Osteoblast (primary cell): ENCODE measurements around the gene BIN1. TPM values are rescaled to one million over a fixed set of nuclear protein-coding genes. Genes with fewer than 3 reads are reported as not detected.

Experiments used
- DNase-seq: peaks from one replicate; pipeline ENCODE4 v3.0.0; 2011; ENCODE audit warnings: low spot score, mixed read lengths; ENCODE audit not compliant: insufficient read length; ENCODE audit errors: missing footprints
- H2AFZ ChIP-seq: 2 replicates; pipeline ENCODE4 v1.6.0; 2011; ENCODE audit warnings: mild to moderate bottlenecking, low read length
- H3K27ac ChIP-seq: 2 replicates; pipeline ENCODE4 v1.5.1; 2011; ENCODE audit warnings: mild to moderate bottlenecking, low read depth, low read length, moderate library complexity
- H3K27me3 ChIP-seq: 2 replicates; pipeline ENCODE4 v1.6.0; 2012; ENCODE audit warnings: mild to moderate bottlenecking, control low read depth, inconsistent platforms, low read length, moderate library complexity; ENCODE audit not compliant: insufficient read depth
- H3K36me3 ChIP-seq: 2 replicates; pipeline ENCODE4 v1.5.1; 2011; ENCODE audit warnings: mild to moderate bottlenecking, low read length, control low read depth, moderate library complexity; ENCODE audit not compliant: insufficient read depth
- H3K4me1 ChIP-seq: 2 replicates; pipeline ENCODE4 v1.5.1; 2011; ENCODE audit warnings: mild to moderate bottlenecking, low read length, control low read depth, moderate library complexity; ENCODE audit not compliant: insufficient read depth
- H3K4me2 ChIP-seq: 2 replicates; pipeline ENCODE4 v1.6.0; 2011; ENCODE audit warnings: mild to moderate bottlenecking, low read length; ENCODE audit not compliant: insufficient read depth
- H3K4me3 ChIP-seq: fragments of 200-600 bp; sonication (generic); 3 replicates; pipeline ENCODE4 v1.5.1; 2012; ENCODE audit warnings: mild to moderate bottlenecking, low read length, inconsistent platforms; ENCODE audit not compliant: insufficient read depth
- H3K79me2 ChIP-seq: 2 replicates; pipeline ENCODE4 v1.6.0; 2012; ENCODE audit warnings: mild to moderate bottlenecking, low read length, control low read depth, inconsistent platforms; ENCODE audit not compliant: insufficient read depth
- H3K9me3 ChIP-seq: 2 replicates; pipeline ENCODE4 v1.5.1; 2011; ENCODE audit warnings: low read depth, low read length, control low read depth
- H4K20me1 ChIP-seq: 2 replicates; pipeline ENCODE4 v1.6.0; 2012; ENCODE audit warnings: mild to moderate bottlenecking, low read length, control low read depth; ENCODE audit not compliant: insufficient read depth
- CTCF ChIP-seq: IDR thresholded peaks from 2 replicates; pipeline ENCODE4 v1.5.1; 2011; ENCODE audit warnings: mild to moderate bottlenecking, low read depth, low read length, moderate library complexity; ENCODE audit errors: extremely low read depth
- total RNA-seq: library from RNA; depleted of rRNA; stranded (reverse); fragments of >200 nt; gene quantifications from 2 replicates; pipeline ENCODE4 v1.2.3, GENCODE V29; 2012

Gene BIN1
- total RNA-seq, 1 donor: 85.4 TPM

DNA sequence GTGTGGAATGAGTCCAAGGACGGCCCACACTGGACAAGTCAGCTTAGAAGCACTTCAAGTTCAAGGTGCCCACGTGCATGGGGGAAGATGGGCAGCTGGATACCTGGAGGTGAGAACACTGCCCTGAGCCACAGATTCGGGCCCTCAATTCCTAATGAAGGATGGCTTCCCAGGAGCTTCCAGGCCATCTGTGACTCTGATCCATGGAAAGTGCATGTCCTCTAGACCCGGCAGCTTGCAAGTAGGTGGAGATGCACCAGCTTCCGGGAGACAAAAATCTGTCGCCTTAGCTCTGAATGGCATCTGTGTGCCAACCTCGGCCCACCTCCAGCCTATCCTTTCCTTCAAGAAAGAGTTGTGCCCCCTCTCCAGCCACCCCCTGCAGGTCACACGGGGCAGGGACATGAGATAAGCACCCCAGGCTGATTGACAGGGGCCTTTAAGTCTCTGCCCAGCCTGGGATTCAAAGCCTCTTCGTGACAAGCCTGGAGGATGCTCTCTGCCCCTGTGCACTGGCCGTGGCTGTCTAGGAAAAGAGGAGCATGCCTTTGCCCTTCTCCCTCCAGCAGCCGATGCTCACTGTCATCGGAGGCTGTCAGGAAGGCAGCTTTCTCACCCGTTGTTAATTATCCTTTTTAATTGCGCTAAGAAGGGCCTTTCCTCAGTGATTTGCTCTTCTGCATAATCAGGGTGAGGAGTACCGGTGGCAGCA lies 65.5 kb downstream of the BIN1 start:
- Histone ChIP-seq H2AFZ (no peak overlapping the region), H3K4me1 (no peaks in the 10 kb centered on the region), H3K27me3 (no peaks in the 10 kb centered on the region), H3K4me3 (no peak overlapping the region), H3K9me3 (no peaks in the 10 kb centered on the region), H3K79me2 (no peaks in the 10 kb centered on the region), H3K4me2 (no peak overlapping the region), H4K20me1 (no peaks in the 10 kb centered on the region), H3K36me3 (no peaks in the 10 kb centered on the region), H3K27ac (no peak overlapping the region)
- peak; percentile 39 for DNase-seq
- TF ChIP-seq CTCF: no peak

DNA sequence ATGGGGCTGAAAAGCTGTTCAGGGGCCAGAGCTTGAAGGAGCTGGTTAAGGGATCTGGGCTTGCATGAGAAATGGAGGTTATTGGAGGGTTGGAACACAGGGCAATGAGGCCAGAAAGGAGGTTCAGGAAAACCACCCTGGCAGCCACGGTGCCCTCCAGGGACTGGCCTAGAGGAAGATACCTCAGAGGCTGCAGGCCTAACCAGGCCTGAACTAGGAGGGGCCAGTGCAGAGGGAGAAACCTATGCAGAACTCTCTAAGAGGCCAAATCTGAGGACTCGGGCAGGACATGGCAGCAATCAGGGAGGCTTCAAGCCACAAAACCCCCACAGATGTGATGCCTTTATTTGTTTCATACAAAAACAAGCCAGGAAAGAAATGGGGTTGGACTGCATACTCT lies 66.8 kb downstream of the BIN1 start:
- peak; percentile 55 for DNase-seq
- no peaks in the 10 kb centered on the region for H3K27me3 ChIP-seq
- H4K20me1 ChIP-seq: no peaks in the 10 kb centered on the region
- no peaks in the 10 kb centered on the region for H3K9me3 ChIP-seq
- H3K4me3 ChIP-seq: no peak overlapping the region
- no peak overlapping the region for H3K27ac ChIP-seq
- no peaks in the 10 kb centered on the region for H3K4me1 ChIP-seq
- H3K79me2 ChIP-seq: no peaks in the 10 kb centered on the region
- H2AFZ ChIP-seq: no peak overlapping the region
- no peaks in the 10 kb centered on the region for H3K36me3 ChIP-seq
- TF ChIP-seq CTCF: no peak
- no peak overlapping the region for H3K4me2 ChIP-seq

GRCh38 chr2:127039387-127040031 lies 67.4 kb downstream of the BIN1 start:
- H2AFZ ChIP-seq: no peak overlapping the region
- H3K79me2 ChIP-seq: no peaks in the 10 kb centered on the region
- H4K20me1 ChIP-seq: no peaks in the 10 kb centered on the region
- no peak overlapping the region for H3K27ac ChIP-seq
- no peak overlapping the region for H3K4me2 ChIP-seq
- TF ChIP-seq CTCF: no peak
- no peaks in the 10 kb centered on the region for H3K27me3 ChIP-seq
- no peaks in the 10 kb centered on the region for H3K9me3 ChIP-seq
- H3K4me1 ChIP-seq: no peaks in the 10 kb centered on the region
- no peak overlapping the region for H3K4me3 ChIP-seq
- H3K36me3 ChIP-seq: no peaks in the 10 kb centered on the region
- DNase-seq: peak; percentile 83

- Histone ChIP-seq H3K79me2 (no peaks in the 10 kb centered on the region), H3K4me3 (no peak overlapping the region), H3K4me1 (no peaks in the 10 kb centered on the region), H3K4me2 (no peak overlapping the region), H4K20me1 (no peaks in the 10 kb centered on the region), H2AFZ (no peak overlapping the region), H3K27ac (no peak overlapping the region), H3K27me3 (no peaks in the 10 kb centered on the region), H3K9me3 (no peaks in the 10 kb centered on the region), H3K36me3 (no peaks in the 10 kb centered on the region)
- DNase-seq: no peak
- no peak for TF ChIP-seq CTCF
Measured at GRCh38 chr2:127037476-127037875, 69.5 kb downstream of the BIN1 start.
